Liver (tissue), 9 donors: ENCODE data around the gene PDGFA. TPM values are rescaled to one million over a fixed set of nuclear protein-coding genes. Genes with fewer than 3 reads are reported as not detected.

Experiments
- DNase-seq: peaks from one replicate; pipeline ENCODE4 v3.0.0-alpha.2; 2017; ENCODE audit warnings: low spot score
- H3K27ac ChIP-seq, 2 donors: one replicate each; pipeline ENCODE4 v1.7.0; 2013; ENCODE audit warnings: inconsistent platforms in 2 of 2, low read length in 2 of 2, control low read depth in 1 of 2, low read depth in 1 of 2, mild to moderate bottlenecking in 1 of 2
- H3K27me3 ChIP-seq, 4 donors: one replicate each; pipeline versions ENCODE4 v1.6.1 to v1.7.0; 2013; ENCODE audit warnings: low read length in 3 of 4, inconsistent platforms in 1 of 4, mild to moderate bottlenecking in 1 of 4, moderate library complexity in 1 of 4; ENCODE audit not compliant: control insufficient read depth in 4 of 4, insufficient read depth in 4 of 4
- H3K36me3 ChIP-seq, 4 donors: one replicate each; pipeline versions ENCODE4 v1.6.1 to v1.7.0; 2013; ENCODE audit warnings: low read length in 3 of 4, mild to moderate bottlenecking in 3 of 4, low read depth in 1 of 4, moderate library complexity in 1 of 4; ENCODE audit not compliant: control insufficient read depth in 4 of 4, insufficient read depth in 3 of 4
- H3K4me1 ChIP-seq, 4 donors: one replicate each; pipeline versions ENCODE4 v1.6.1 to v1.7.0; 2013; ENCODE audit warnings: low read length in 3 of 4, mild to moderate bottlenecking in 3 of 4, moderate library complexity in 1 of 4; ENCODE audit not compliant: control insufficient read depth in 4 of 4, insufficient read depth in 4 of 4
- H3K4me3 ChIP-seq, 3 donors: one replicate each; pipeline versions ENCODE4 v1.6.1 to v1.7.0; 2013; ENCODE audit warnings: low read length in 3 of 3, control low read depth in 1 of 3, low read depth in 1 of 3, mild to moderate bottlenecking in 1 of 3
- H3K9ac ChIP-seq, 2 donors: one replicate each; pipeline ENCODE4 v1.7.0; 2013; ENCODE audit warnings: low read length in 2 of 2, mild to moderate bottlenecking in 2 of 2, moderate library complexity in 2 of 2, control low read depth in 1 of 2, low read depth in 1 of 2
- H3K9me3 ChIP-seq, 4 donors: one replicate each; pipeline versions ENCODE4 v1.6.1 to v1.7.0; 2013; ENCODE audit warnings: low read length in 3 of 4; ENCODE audit not compliant: control insufficient read depth in 4 of 4
- EGR1 ChIP-seq, 2 donors: IDR thresholded peaks; 2 replicates each; pipeline ENCODE4 v1.6.1; 2016 to 2018; ENCODE audit warnings: antibody characterized with exemption in 2 of 2, low read depth in 2 of 2
- FOXA1 ChIP-seq: IDR thresholded peaks from 2 replicates; pipeline ENCODE4 v1.6.1; 2016; ENCODE audit warnings: antibody characterized with exemption
- FOXA2 ChIP-seq: IDR thresholded peaks from 2 replicates; pipeline ENCODE4 v1.6.1; 2016; ENCODE audit warnings: antibody characterized with exemption
- HNF4A ChIP-seq, 2 donors: conservative IDR thresholded peaks; 2 replicates each; pipeline ENCODE4 v1.6.1; 2016; ENCODE audit warnings: antibody characterized with exemption in 2 of 2, mild to moderate bottlenecking in 2 of 2
- HNF4G ChIP-seq: IDR thresholded peaks from 2 replicates; pipeline ENCODE4 v1.6.1; 2016; ENCODE audit warnings: antibody characterized with exemption
- NR2F2 ChIP-seq: IDR thresholded peaks from 2 replicates; pipeline ENCODE4 v1.6.1; 2016; ENCODE audit warnings: antibody characterized with exemption
- RXRA ChIP-seq, 2 donors: IDR thresholded peaks; 2 replicates each; pipeline ENCODE4 v1.6.1; 2017 to 2018; ENCODE audit warnings: antibody characterized with exemption in 2 of 2, mild to moderate bottlenecking in 1 of 2
- SP1 ChIP-seq: IDR thresholded peaks from 2 replicates; pipeline ENCODE4 v1.6.1; 2018; ENCODE audit warnings: antibody characterized with exemption, mild to moderate bottlenecking
- WGBS: extraction: QIAGEN DNeasy Blood & Tissue Kit; methylation state at CpG from one replicate; pipeline ENCODE4 v1.1.7; 2013; 5-methylcytosine and 5-hydroxymethylcytosine counted together
- polyA plus RNA-seq, 2 donors: library from polyadenylated mRNA; stranded (reverse) in 1 of 2; unstranded in 1 of 2; fragments of 200-250 nt in 1 of 2; fragments of >200 nt in 1 of 2; fragmentation: Nextera tagmentation in 1 of 2; extraction: Ambion mirVana in 1 of 2; gene quantifications; one replicate each; pipeline versions ENCODE4 v1.2.1 to v1.2.3, GENCODE V29; 2013 to 2015
- total RNA-seq, 2 donors: library from RNA; depleted of rRNA; stranded (reverse); fragments of >200 nt; gene quantifications; one replicate each; pipeline ENCODE4 v1.2.3, GENCODE V29; 2014
- TF ChIP-seq, protein P1 (sequence below): IDR thresholded peaks from 2 replicates; pipeline ENCODE4 v1.6.1; 2016; ENCODE audit warnings: antibody characterized with exemption
- TF ChIP-seq, protein P2 (sequence below): IDR thresholded peaks from 2 replicates; pipeline ENCODE4 v1.6.1; 2016; ENCODE audit warnings: antibody characterized with exemption
- TF ChIP-seq, protein P3 (sequence below): IDR thresholded peaks from 2 replicates; pipeline ENCODE4 v1.6.1; 2016; ENCODE audit warnings: antibody characterized with exemption
- TF ChIP-seq, protein P4 (sequence below): IDR thresholded peaks from 2 replicates; pipeline ENCODE4 v1.6.1; 2016; ENCODE audit warnings: antibody characterized with exemption, mild to moderate bottlenecking
- donor health status: healthy.
- donor health status: healthy.
- donor health status: healthy.
- donor health status: healthy.
- donor health status: healthy.

Gene PDGFA
- total and polyA plus RNA-seq, 4 donors: 1.4 to 5.1 (median 2.0) TPM

DNA sequence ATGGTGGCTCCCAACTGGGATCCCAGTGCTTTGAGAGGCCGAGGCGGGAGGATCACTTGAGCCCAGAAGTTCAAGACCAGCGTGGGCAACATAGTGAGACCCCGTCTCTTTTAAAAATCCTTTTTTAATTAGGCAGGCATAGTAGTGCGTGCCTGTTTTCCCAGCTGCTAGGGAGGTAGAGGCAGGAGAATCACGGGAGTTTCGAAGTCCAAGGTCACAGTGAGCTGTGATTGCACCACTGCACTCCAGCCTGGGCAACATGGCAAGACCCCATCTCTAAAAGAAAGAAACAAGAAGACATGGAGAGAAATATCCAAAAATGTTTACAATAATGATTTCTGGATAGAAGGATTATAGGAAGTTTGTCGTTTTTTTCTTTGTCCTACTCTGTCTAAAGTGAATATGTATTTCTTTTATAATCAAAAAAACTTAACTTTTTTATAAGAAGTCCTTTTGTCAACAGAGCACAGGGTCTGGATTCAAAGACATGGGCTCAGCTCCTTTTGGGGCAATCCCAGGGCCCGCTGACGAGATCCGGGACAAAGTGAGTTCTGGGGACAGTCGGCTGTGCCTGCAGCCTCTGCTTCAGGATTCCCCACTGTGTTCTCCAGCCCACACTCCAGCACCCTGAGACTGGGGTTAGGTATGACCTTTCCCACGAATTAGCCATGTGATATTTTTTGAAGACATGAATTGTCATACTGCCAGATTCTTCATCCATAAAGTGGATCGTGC is 45.6 kb downstream of the PDGFA start:
- Histone ChIP-seq H3K36me3 (no peaks in the 10 kb centered on the region), H3K27me3 (no peaks in the 10 kb centered on the region), H3K27ac (no peak overlapping the region), H3K4me1 (no peaks in the 10 kb centered on the region), H3K9me3 (peaks cover 0 to 6% (median 3%) of the 10 kb centered on the region in 4 donors), H3K9ac (no peak overlapping the region), H3K4me3 (no peak overlapping the region)
- TF ChIP-seq, protein P1, sequence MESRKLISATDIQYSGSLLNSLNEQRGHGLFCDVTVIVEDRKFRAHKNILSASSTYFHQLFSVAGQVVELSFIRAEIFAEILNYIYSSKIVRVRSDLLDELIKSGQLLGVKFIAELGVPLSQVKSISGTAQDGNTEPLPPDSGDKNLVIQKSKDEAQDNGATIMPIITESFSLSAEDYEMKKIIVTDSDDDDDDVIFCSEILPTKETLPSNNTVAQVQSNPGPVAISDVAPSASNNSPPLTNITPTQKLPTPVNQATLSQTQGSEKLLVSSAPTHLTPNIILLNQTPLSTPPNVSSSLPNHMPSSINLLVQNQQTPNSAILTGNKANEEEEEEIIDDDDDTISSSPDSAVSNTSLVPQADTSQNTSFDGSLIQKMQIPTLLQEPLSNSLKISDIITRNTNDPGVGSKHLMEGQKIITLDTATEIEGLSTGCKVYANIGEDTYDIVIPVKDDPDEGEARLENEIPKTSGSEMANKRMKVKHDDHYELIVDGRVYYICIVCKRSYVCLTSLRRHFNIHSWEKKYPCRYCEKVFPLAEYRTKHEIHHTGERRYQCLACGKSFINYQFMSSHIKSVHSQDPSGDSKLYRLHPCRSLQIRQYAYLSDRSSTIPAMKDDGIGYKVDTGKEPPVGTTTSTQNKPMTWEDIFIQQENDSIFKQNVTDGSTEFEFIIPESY: no peak
- TF ChIP-seq, protein P2, sequence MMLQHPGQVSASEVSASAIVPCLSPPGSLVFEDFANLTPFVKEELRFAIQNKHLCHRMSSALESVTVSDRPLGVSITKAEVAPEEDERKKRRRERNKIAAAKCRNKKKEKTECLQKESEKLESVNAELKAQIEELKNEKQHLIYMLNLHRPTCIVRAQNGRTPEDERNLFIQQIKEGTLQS: no peak
- 87% methylated on average over 14 of the region's 14 CpGs for WGBS
- no peak for DNase-seq

DNA sequence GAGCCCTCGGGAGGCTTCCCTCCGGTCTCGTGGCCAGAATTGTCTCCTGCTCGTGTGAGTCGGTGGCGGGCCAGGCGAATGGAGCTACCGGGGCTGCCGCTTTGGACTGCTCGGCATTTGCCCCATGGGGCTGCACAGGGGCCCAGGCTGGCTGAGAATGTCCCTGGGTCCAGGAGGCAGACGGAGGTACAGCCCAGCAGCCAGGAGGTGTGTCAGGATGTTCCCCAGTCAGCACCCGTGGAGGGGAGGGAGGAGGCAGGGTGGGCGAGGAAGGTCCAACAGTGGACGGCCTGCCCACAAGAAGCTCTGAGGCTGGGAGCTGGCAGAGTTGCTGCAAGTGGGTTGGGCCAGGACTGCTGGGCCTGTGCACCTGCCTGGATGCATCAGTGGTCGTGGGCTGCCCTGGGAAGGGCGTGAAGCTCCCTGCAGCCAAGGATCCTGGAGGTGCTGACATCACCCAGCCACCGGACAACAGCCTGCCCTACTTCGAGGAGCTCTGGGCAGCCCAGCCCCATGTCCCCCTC is 46.4 kb downstream of the PDGFA start:
- 93% methylated on average over 18 of the region's 18 CpGs for WGBS
- Histone ChIP-seq H3K36me3 (no peaks in the 10 kb centered on the region), H3K27me3 (no peaks in the 10 kb centered on the region), H3K27ac (no peak overlapping the region), H3K4me3 (no peak overlapping the region), H3K9ac (no peak overlapping the region), H3K4me1 (no peaks in the 10 kb centered on the region), H3K9me3 (peaks cover 0 to 6% (median 3%) of the 10 kb centered on the region in 4 donors)
- no peak for DNase-seq
- TF ChIP-seq, protein P1: no peak
- no peak for TF ChIP-seq SP1
- no peak for TF ChIP-seq NR2F2
- no peak for TF ChIP-seq EGR1 (IDR thresholded peaks at IDR 0.05; ENCODE audit: low read depth in 2 of 2)
- TF ChIP-seq, protein P3, sequence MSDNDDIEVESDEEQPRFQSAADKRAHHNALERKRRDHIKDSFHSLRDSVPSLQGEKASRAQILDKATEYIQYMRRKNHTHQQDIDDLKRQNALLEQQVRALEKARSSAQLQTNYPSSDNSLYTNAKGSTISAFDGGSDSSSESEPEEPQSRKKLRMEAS: no peak
- TF ChIP-seq, protein P4, sequence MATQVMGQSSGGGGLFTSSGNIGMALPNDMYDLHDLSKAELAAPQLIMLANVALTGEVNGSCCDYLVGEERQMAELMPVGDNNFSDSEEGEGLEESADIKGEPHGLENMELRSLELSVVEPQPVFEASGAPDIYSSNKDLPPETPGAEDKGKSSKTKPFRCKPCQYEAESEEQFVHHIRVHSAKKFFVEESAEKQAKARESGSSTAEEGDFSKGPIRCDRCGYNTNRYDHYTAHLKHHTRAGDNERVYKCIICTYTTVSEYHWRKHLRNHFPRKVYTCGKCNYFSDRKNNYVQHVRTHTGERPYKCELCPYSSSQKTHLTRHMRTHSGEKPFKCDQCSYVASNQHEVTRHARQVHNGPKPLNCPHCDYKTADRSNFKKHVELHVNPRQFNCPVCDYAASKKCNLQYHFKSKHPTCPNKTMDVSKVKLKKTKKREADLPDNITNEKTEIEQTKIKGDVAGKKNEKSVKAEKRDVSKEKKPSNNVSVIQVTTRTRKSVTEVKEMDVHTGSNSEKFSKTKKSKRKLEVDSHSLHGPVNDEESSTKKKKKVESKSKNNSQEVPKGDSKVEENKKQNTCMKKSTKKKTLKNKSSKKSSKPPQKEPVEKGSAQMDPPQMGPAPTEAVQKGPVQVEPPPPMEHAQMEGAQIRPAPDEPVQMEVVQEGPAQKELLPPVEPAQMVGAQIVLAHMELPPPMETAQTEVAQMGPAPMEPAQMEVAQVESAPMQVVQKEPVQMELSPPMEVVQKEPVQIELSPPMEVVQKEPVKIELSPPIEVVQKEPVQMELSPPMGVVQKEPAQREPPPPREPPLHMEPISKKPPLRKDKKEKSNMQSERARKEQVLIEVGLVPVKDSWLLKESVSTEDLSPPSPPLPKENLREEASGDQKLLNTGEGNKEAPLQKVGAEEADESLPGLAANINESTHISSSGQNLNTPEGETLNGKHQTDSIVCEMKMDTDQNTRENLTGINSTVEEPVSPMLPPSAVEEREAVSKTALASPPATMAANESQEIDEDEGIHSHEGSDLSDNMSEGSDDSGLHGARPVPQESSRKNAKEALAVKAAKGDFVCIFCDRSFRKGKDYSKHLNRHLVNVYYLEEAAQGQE: no peak
- no peak for TF ChIP-seq FOXA1
- TF ChIP-seq FOXA2: no peak
- TF ChIP-seq HNF4G: no peak
- TF ChIP-seq RXRA (IDR thresholded peaks at IDR 0.05): no peak
- no peak for TF ChIP-seq HNF4A (conservative IDR thresholded peaks at IDR 0.05)
